Testis (tissue), 3 donors: Measurements from ENCODE around the gene PCNT. TPM values are rescaled to one million over a fixed set of nuclear protein-coding genes. Genes with fewer than 3 reads are reported as not detected.

Experiments used
- DNase-seq: peaks from one replicate; pipeline ENCODE4 v3.0.0-alpha.2; 2019
- H3K27ac ChIP-seq, 2 donors: fragments of 200-600 bp; sonication (generic); one replicate each; pipeline ENCODE4 v1.5.1; 2019
- H3K27me3 ChIP-seq: fragments of 200-600 bp; sonication (generic); one replicate; pipeline ENCODE4 v1.5.1; 2019
- H3K36me3 ChIP-seq: fragments of 200-600 bp; sonication (generic); one replicate; pipeline ENCODE4 v1.5.1; 2017; ENCODE audit warnings: low read depth; ENCODE audit errors: missing control alignments
- H3K4me1 ChIP-seq: fragments of 200-600 bp; sonication (generic); one replicate; pipeline ENCODE4 v1.5.1; 2019
- H3K4me3 ChIP-seq, 2 donors: fragments of 200-600 bp; sonication (generic); one replicate each; pipeline ENCODE4 v1.5.1; 2017 to 2019
- H3K9me3 ChIP-seq: fragments of 200-600 bp; sonication (generic); one replicate; pipeline ENCODE4 v1.5.1; 2017
- CTCF ChIP-seq, 3 experiments: fragments of 450-650 bp in 2 of 3; fragments of 200-600 bp in 1 of 3; sonication (generic) in 1 of 3; IDR thresholded peaks; one replicate each; pipeline ENCODE4 v1.5.1; 2016 to 2019; ENCODE audit warnings: antibody characterized with exemption in 3 of 3, mild to moderate bottlenecking in 2 of 3, moderate library complexity in 1 of 3
- POLR2A ChIP-seq: fragments of 450-650 bp; IDR thresholded peaks from one replicate; pipeline ENCODE4 v1.6.1; 2017; ENCODE audit warnings: antibody characterized with exemption, mild to moderate bottlenecking, moderate library complexity
- WGBS, 2 donors: methylation state at CpG; one replicate each; pipeline ENCODE4 v1.1.5; 2018; 5-methylcytosine and 5-hydroxymethylcytosine counted together
- intact Hi-C: fragments of 100-400 bp; cut with DNase I; formaldehyde crosslinking; loops from one replicate; pipeline ENCODE4 v1.15.1; 2023; ENCODE audit warnings: low total_unique reads
- polyA plus RNA-seq: library from polyadenylated mRNA; stranded (reverse); fragments of 350-450 nt; fragmentation: Illumina TruSeq; extraction: RNeasy Lipid Tissue Mini Kit (QIAGEN cat#74804); gene quantifications from one replicate; pipeline ENCODE4 v1.2.3, GENCODE V29; 2014; ENCODE audit warnings: low read depth, low replicate concordance; ENCODE audit not compliant: insufficient read depth
- total RNA-seq, 2 donors: library from RNA; depleted of rRNA; stranded (reverse); fragments of >200 nt; gene quantifications; one replicate each; pipeline ENCODE4 v1.2.3, GENCODE V29; 2016

The PCNT gene
- total and polyA plus RNA-seq, 3 donors from 2014 or later = 44.7 to 169 (median 116) TPM

- no peak for DNase-seq
- 91 to 96% methylated on average over 19 to 25 of the region's 25 CpGs for WGBS, 2 donors
- intact Hi-C loops = no loop called here
- Histone ChIP-seq H3K27me3 (no peaks in the 10 kb centered on the region), H3K4me1 (no peaks in the 10 kb centered on the region), H3K9me3 (no peaks in the 10 kb centered on the region), H3K27ac (no peak overlapping the region), H3K4me3 (no peak overlapping the region), H3K36me3 (no peaks in the 10 kb centered on the region)
- TF ChIP-seq POLR2A (no peak), CTCF (IDR thresholded peaks at IDR 0.05) (no peak)
Observed at GRCh38 chr21:46418265-46418946, 94.5 kb downstream of the PCNT start.

- 93 to 94% methylated on average over 12 to 16 of the region's 16 CpGs for WGBS, 2 donors
- Histone ChIP-seq H3K36me3 (no peaks in the 10 kb centered on the region), H3K9me3 (no peaks in the 10 kb centered on the region), H3K27ac (no peak overlapping the region), H3K4me3 (no peak overlapping the region), H3K4me1 (no peaks in the 10 kb centered on the region), H3K27me3 (no peaks in the 10 kb centered on the region)
- no peak for DNase-seq
- no peak for TF ChIP-seq CTCF (IDR thresholded peaks at IDR 0.05)
- TF ChIP-seq POLR2A = no peak
- intact Hi-C loops = no loop called here
Observed at GRCh38 chr21:46420241-46421190, 96.6 kb downstream of the PCNT start.

- intact Hi-C loops = no loop called here
- Histone ChIP-seq H3K27me3 (no peaks in the 10 kb centered on the region), H3K9me3 (no peaks in the 10 kb centered on the region), H3K27ac (no peak overlapping the region), H3K36me3 (no peaks in the 10 kb centered on the region), H3K4me3 (no peak overlapping the region), H3K4me1 (no peaks in the 10 kb centered on the region)
- TF ChIP-seq CTCF (IDR thresholded peaks at IDR 0.05) (no peak), POLR2A (no peak)
- DNase-seq = no peak
- WGBS, 2 donors = 92% methylated on average over 22 to 23 of the region's 23 CpGs
Observed at GRCh38 chr21:46421191-46421750, 97.3 kb downstream of the PCNT start.

GRCh38 chr21:46421756-46422555 lies 98.0 kb downstream of the PCNT start:
- 94% methylated on average over 19 to 35 of the region's 35 CpGs for WGBS, 2 donors
- no peak for TF ChIP-seq CTCF (IDR thresholded peaks at IDR 0.05)
- no peak for TF ChIP-seq POLR2A
- intact Hi-C loops = no loop called here

More at GRCh38 chr21:46421756-46422555, 98.0 kb downstream of the PCNT start:
- Histone ChIP-seq H3K9me3 (no peaks in the 10 kb centered on the region), H3K4me3 (no peak overlapping the region), H3K4me1 (no peaks in the 10 kb centered on the region), H3K27me3 (no peaks in the 10 kb centered on the region), H3K27ac (no peak overlapping the region), H3K36me3 (no peaks in the 10 kb centered on the region)
- DNase-seq = no peak
